HG03558 (cell line): ENCODE results near the gene TLX2.
"Not testable (repeated sequence)": the region's sequence is repeated elsewhere in the genome, so short reads cannot be mapped to it uniquely, and the experiment has no call there.

Experiments used
- ATAC-seq: cut with Tn5 transposase; IDR thresholded peaks from one replicate; pipeline ENCODE4 v1.9.1; 2021; ENCODE audit warnings: moderate number of reproducible peaks; ENCODE audit not compliant: unreplicated experiment; ENCODE audit errors: extremely low read depth

TLX2 gene

GRCh38 chr2:74514368-74515270, at the start of gene TLX2:
Gene TLX2 (plus strand): TSS chr2:74514450. CDS start chr2:74514807, 357 bp downstream.
- ATAC-seq, result no peak

GRCh38 chr2:74470742-74471141, 43.5 kb upstream of the TLX2 start:
- not testable (repeated sequence) for ATAC-seq

- ATAC-seq, result no peak
Measured at GRCh38 chr2:74471332-74472065, 42.8 kb upstream of the TLX2 start.

GRCh38 chr2:74472086-74472944, 41.9 kb upstream of the TLX2 start, which contains the start of gene MRPL53:
Gene MRPL53 (minus strand): TSS chr2:74472680. CDS start chr2:74472660, 20 bp downstream.
- peak; percentile 57 for ATAC-seq

- ATAC-seq, result no peak
Measured at GRCh38 chr2:74472945-74473258, 41.3 kb upstream of the TLX2 start.

GRCh38 chr2:74474481-74474880, 39.8 kb upstream of the TLX2 start:
- ATAC-seq, result no peak

- no peak for ATAC-seq
Measured at GRCh38 chr2:74474899-74475298, 39.4 kb upstream of the TLX2 start.

- ATAC-seq, result no peak
Measured at GRCh38 chr2:74481431-74481830, 32.8 kb upstream of the TLX2 start.

- peak; percentile 23 for ATAC-seq
Measured at GRCh38 chr2:74481961-74482800, 32.1 kb upstream of the TLX2 start.

- ATAC-seq, result peak; percentile 56
Measured at GRCh38 chr2:74482801-74483674, 31.2 kb upstream of the TLX2 start, which contains the start of the genes CCDC142 and TTC31. Gene CCDC142 (minus strand): TSS chr2:74482998. CDS start chr2:74482837, 161 bp downstream. Gene TTC31 (plus strand): TSS chr2:74483081. CDS start chr2:74483096, 15 bp downstream.

GRCh38 chr2:74483675-74484164, 30.5 kb upstream of the TLX2 start:
- not testable (repeated sequence) for ATAC-seq

GRCh38 chr2:74486141-74486540, 28.1 kb upstream of the TLX2 start:
- ATAC-seq, result no peak

GRCh38 chr2:74488643-74489481, 25.4 kb upstream of the TLX2 start:
- no peak for ATAC-seq

GRCh38 chr2:74489906-74490305, 24.3 kb upstream of the TLX2 start:
- ATAC-seq, result no peak

- ATAC-seq, result no peak
Measured at GRCh38 chr2:74491648-74492544, 22.4 kb upstream of the TLX2 start.

- ATAC-seq, result no peak
Measured at GRCh38 chr2:74493546-74493945, 20.7 kb upstream of the TLX2 start.
